Keratinocyte (primary cell): ENCODE data around the gene SHPK. TPM values are rescaled to one million over a fixed set of nuclear protein-coding genes. Genes with fewer than 3 reads are reported as not detected.

Source experiments
- DNase-seq: peaks from one replicate; pipeline ENCODE4 v3.0.0-alpha.2; 2011; ENCODE audit warnings: low read depth, missing footprints, low spot score
- FAIRE-seq: peaks from 2 replicates; lab custom pipeline; 2011; peaks lifted over from hg19 to GRCh38; lab: Jason Lieb, UNC
- H2AFZ ChIP-seq: 2 replicates; pipeline ENCODE4 v1.6.0; 2012; ENCODE audit warnings: low read length, control low read depth, inconsistent platforms; ENCODE audit not compliant: control insufficient read depth
- H3K27ac ChIP-seq: 2 replicates; pipeline ENCODE4 v1.5.1; 2011; ENCODE audit warnings: low read length; ENCODE audit not compliant: control insufficient read depth, insufficient read depth
- H3K27me3 ChIP-seq: 3 replicates; pipeline ENCODE4 v1.6.0; 2011; ENCODE audit warnings: low read length; ENCODE audit not compliant: control insufficient read depth, insufficient read depth; ENCODE audit errors: extremely low read depth
- H3K36me3 ChIP-seq, 2 experiments: 2 replicates in 1 of 2; 3 replicates in 1 of 2; pipeline ENCODE4 v1.5.1; 2011; ENCODE audit warnings: low read length in 2 of 2, mild to moderate bottlenecking in 1 of 2; ENCODE audit not compliant: control insufficient read depth in 2 of 2, insufficient read depth in 2 of 2; ENCODE audit errors: extremely low read depth in 1 of 2
- H3K4me1 ChIP-seq: 3 replicates; pipeline ENCODE4 v1.5.1; 2011; ENCODE audit warnings: low read length; ENCODE audit not compliant: control insufficient read depth, insufficient read depth; ENCODE audit errors: extremely low read depth
- H3K4me2 ChIP-seq: 3 replicates; pipeline ENCODE4 v1.6.0; 2011; ENCODE audit warnings: low read depth, low read length; ENCODE audit not compliant: control insufficient read depth, insufficient read depth; ENCODE audit errors: extremely low read depth
- H3K4me3 ChIP-seq, 3 experiments: fragments of 200-600 bp in 1 of 3; sonication (generic) in 1 of 3; 2 replicates in 2 of 3; 3 replicates in 1 of 3; pipeline ENCODE4 v1.5.1; 2011 to 2016; ENCODE audit warnings: low read length in 3 of 3, mild to moderate bottlenecking in 3 of 3, control low read depth in 2 of 3, inconsistent platforms in 1 of 3, low read depth in 1 of 3, mixed read lengths in 1 of 3, mixed run types in 1 of 3, moderate library complexity in 1 of 3; ENCODE audit not compliant: control insufficient read depth in 2 of 3, insufficient read depth in 2 of 3; ENCODE audit errors: extremely low read depth in 1 of 3
- H3K79me2 ChIP-seq: 2 replicates; pipeline ENCODE4 v1.6.0; 2012; ENCODE audit warnings: low read length; ENCODE audit not compliant: control insufficient read depth, insufficient read depth
- H3K9ac ChIP-seq: 3 replicates; pipeline ENCODE4 v1.6.0; 2011; ENCODE audit warnings: low read length; ENCODE audit not compliant: control insufficient read depth, insufficient read depth; ENCODE audit errors: extremely low read depth
- H3K9me1 ChIP-seq: 3 replicates; pipeline ENCODE4 v1.6.0; 2011; ENCODE audit warnings: low read length; ENCODE audit not compliant: control insufficient read depth, insufficient read depth; ENCODE audit errors: extremely low read depth
- H3K9me3 ChIP-seq: 2 replicates; pipeline ENCODE4 v1.5.1; 2012; ENCODE audit warnings: low read depth, low read length; ENCODE audit not compliant: control insufficient read depth
- H4K20me1 ChIP-seq: 3 replicates; pipeline ENCODE4 v1.6.0; 2011; ENCODE audit warnings: low read length; ENCODE audit not compliant: control insufficient read depth, insufficient read depth; ENCODE audit errors: extremely low read depth
- EZH2 ChIP-seq: IDR thresholded peaks from one replicate; pipeline ENCODE4 v1.6.1; 2012; ENCODE audit warnings: inconsistent platforms, mild to moderate bottlenecking, low read length, moderate library complexity
- dilution Hi-C: fragments of 300-500 bp; cut with MboI; formaldehyde crosslinking; loops from one replicate; pipeline ENCODE4 v1.7.0; 2020; ENCODE audit warnings: low sequenced_read_pairs; ENCODE audit not compliant: extremely low pct_ligation_motif_present
- polyA plus RNA-seq, 5 experiments: library from polyadenylated mRNA; depleted of rRNA in 3 of 5; stranded (reverse) in 3 of 5; stranded (forward) in 1 of 5; unstranded in 1 of 5; fragments of >200 nt; gene quantifications; 1 replicate in 1 of 5; 2 replicates in 3 of 5; 3 replicates in 1 of 5; pipeline versions ENCODE4 v1.2.1 to v1.2.3, GENCODE V29; 2011 to 2012; ENCODE audit warnings: missing spikeins in 2 of 5, low read depth in 1 of 5, low replicate concordance in 1 of 5
- TF ChIP-seq, protein P1 (sequence below), 3 experiments: IDR thresholded peaks in 1 of 3; conservative IDR thresholded peaks in 1 of 3; optimal IDR thresholded peaks in 1 of 3; 2 replicates in 2 of 3; 3 replicates in 1 of 3; pipeline versions ENCODE3 to v1.5.1; 2011; ENCODE audit warnings: low read length in 3 of 3, mild to moderate bottlenecking in 3 of 3, moderate library complexity in 2 of 3, control low read depth in 1 of 3, inconsistent platforms in 1 of 3; ENCODE audit not compliant: insufficient read depth in 2 of 3; ENCODE audit errors: extremely low read depth in 1 of 3

The SHPK gene
- polyA plus RNA-seq, 1 donor (not counting 4 experiments of a cell fraction or from before 2014, with no cell fraction given) = 9.2 TPM

GRCh38 chr17:3657588-3657869 lies 21.5 kb upstream of the SHPK start:
- H3K4me2 ChIP-seq = no peak overlapping the region
- DNase-seq (no peak), FAIRE-seq (no peak)
- no peak overlapping the region for H3K27ac ChIP-seq
- H3K4me3 ChIP-seq = no peak overlapping the region
- TF ChIP-seq EZH2 = no peak
- TF ChIP-seq, protein P1, sequence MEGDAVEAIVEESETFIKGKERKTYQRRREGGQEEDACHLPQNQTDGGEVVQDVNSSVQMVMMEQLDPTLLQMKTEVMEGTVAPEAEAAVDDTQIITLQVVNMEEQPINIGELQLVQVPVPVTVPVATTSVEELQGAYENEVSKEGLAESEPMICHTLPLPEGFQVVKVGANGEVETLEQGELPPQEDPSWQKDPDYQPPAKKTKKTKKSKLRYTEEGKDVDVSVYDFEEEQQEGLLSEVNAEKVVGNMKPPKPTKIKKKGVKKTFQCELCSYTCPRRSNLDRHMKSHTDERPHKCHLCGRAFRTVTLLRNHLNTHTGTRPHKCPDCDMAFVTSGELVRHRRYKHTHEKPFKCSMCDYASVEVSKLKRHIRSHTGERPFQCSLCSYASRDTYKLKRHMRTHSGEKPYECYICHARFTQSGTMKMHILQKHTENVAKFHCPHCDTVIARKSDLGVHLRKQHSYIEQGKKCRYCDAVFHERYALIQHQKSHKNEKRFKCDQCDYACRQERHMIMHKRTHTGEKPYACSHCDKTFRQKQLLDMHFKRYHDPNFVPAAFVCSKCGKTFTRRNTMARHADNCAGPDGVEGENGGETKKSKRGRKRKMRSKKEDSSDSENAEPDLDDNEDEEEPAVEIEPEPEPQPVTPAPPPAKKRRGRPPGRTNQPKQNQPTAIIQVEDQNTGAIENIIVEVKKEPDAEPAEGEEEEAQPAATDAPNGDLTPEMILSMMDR (optimal IDR thresholded peaks at IDR 0.05 in 1 of 3, IDR thresholded peaks at IDR 0.05 in 1 of 3, conservative IDR thresholded peaks at IDR 0.05 in 1 of 3; ENCODE audit: extremely low read depth in 1 of 3, insufficient read depth in 2 of 3, low read length in 3 of 3) = no peak
- dilution Hi-C loops = no loop called here
- no peak overlapping the region for H2AFZ ChIP-seq
- no peak overlapping the region for H3K9ac ChIP-seq
- H3K9me1 ChIP-seq = peaks cover 7% of the 10 kb centered on the region
- peaks cover 6 to 12% of the 10 kb centered on the region in 2 experiments for H3K36me3 ChIP-seq
- H3K79me2 ChIP-seq = no peaks in the 10 kb centered on the region
- no peaks in the 10 kb centered on the region for H4K20me1 ChIP-seq
- no peaks in the 10 kb centered on the region for H3K9me3 ChIP-seq
- H3K27me3 ChIP-seq = no peaks in the 10 kb centered on the region
- peaks cover 17% of the 10 kb centered on the region for H3K4me1 ChIP-seq

DNA sequence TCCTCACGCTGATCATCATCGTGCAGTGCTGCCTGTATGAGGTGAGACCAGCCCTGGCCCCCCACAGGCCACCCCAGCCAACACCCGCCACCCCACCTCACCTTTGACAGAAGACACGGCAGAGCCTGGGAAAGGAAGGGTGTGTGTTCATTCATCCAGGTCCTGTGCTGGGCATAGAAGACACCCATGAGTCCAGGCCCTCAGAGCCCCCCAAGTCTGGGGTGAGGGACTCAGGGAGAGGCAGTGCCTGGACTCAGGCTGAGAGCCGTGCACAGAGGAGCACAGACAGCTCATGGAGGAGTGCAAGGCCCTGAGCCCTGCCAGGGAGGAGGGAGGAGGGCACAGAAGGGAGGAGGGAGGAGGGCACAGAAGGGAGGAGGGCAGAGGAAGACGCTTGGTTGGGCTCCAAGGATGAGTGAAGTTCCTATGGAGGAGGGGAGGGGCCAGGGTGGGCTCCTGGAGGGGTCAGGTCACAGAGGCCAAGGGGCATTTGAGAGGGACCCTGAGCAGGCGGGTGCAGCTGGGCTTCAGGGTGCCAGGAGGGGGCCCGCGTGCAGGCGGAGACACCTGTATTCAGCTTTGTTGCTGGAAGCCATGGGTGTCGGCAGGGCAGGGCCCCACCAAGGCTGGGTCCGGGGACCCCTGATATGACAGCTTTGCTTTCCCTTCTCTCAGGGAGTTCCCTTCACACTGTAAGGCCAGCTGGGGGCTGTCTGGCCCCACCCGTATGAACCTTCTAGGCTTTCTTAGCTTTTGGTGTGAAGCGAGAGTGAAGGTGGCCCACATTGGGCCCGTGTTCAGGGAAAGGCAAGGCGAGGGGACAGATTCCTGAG lies 20.9 kb upstream of the SHPK start:
- Histone ChIP-seq H3K27me3 (no peaks in the 10 kb centered on the region), H3K9ac (no peak overlapping the region), H2AFZ (no peak overlapping the region), H3K9me1 (peaks cover 7% of the 10 kb centered on the region), H3K4me1 (peaks cover 17% of the 10 kb centered on the region), H3K9me3 (no peaks in the 10 kb centered on the region), H3K36me3 (peaks cover 6 to 12% of the 10 kb centered on the region in 2 experiments), H3K27ac (no peak overlapping the region), H3K79me2 (no peaks in the 10 kb centered on the region), H3K4me3 (no peak overlapping the region), H4K20me1 (no peaks in the 10 kb centered on the region), H3K4me2 (no peak overlapping the region)
- FAIRE-seq (no peak), DNase-seq (no peak)
- dilution Hi-C loops = no loop called here
- no peak for TF ChIP-seq EZH2
- TF ChIP-seq, protein P1 (optimal IDR thresholded peaks at IDR 0.05 in 1 of 3, IDR thresholded peaks at IDR 0.05 in 1 of 3, conservative IDR thresholded peaks at IDR 0.05 in 1 of 3; ENCODE audit: extremely low read depth in 1 of 3, insufficient read depth in 2 of 3, low read length in 3 of 3) = no peak
